ENCODE data around the gene SMYD5. TPM values are rescaled to one million over a fixed set of nuclear protein-coding genes. Genes with fewer than 3 reads are reported as not detected.
A peak's percentile ranks its signal among the peaks of the same experiment; 100 is the strongest.

The SMYD5 gene
- total RNA-seq, 1 donor from 2014 or later = 37.8 TPM

- ATAC-seq (ENCODE audit: low read depth) (no peak), DNase-seq (peak; percentile 21)
- no peak for TF ChIP-seq CTCF (IDR thresholded peaks at IDR 0.05)
- no peaks in the 10 kb centered on the region for H3K9me3 Mint-ChIP-seq
- peaks cover 9% of the 10 kb centered on the region for H3K4me1 Mint-ChIP-seq
- H3K27ac Mint-ChIP-seq = no peak within 1 kb of the TSS
- POLR2A ChIA-PET = no interaction called here
- no peaks in the 10 kb centered on the region for H3K36me3 Mint-ChIP-seq (ENCODE audit: low read depth)
- CTCF ChIA-PET = no interaction called here
- intact Hi-C loops (cut with micrococcal nuclease) = no loop called here
- H3K27me3 Mint-ChIP-seq = peaks cover 47% of the 10 kb centered on the region
- H3K4me3 Mint-ChIP-seq = peak within 1 kb of the TSS; percentile 42
Observed at GRCh38 chr2:73202156-73203054, 11.6 kb upstream of the SMYD5 start, which contains the start of gene NOTO. Gene NOTO (plus strand): TSS chr2:73202574. CDS start chr2:73202667, 93 bp downstream.

- Mint-ChIP-seq H3K27ac (no peak overlapping the region), H3K9me3 (no peaks in the 10 kb centered on the region), H3K27me3 (peaks cover 45% of the 10 kb centered on the region), H3K4me3 (peak overlapping the region; percentile 28), H3K4me1 (peaks cover 9% of the 10 kb centered on the region), H3K36me3 (ENCODE audit: low read depth) (no peaks in the 10 kb centered on the region)
- DNase-seq (no peak), ATAC-seq (ENCODE audit: low read depth) (no peak)
- no peak for TF ChIP-seq CTCF (IDR thresholded peaks at IDR 0.05)
- intact Hi-C loops (cut with micrococcal nuclease) = no loop called here
- CTCF ChIA-PET = no interaction called here
- POLR2A ChIA-PET = interaction anchor here (0.9 kb wide), 1 partner anchor 9 kb away, joined by 4 read pairs; no protein-coding TSS in a partner anchor
Observed at GRCh38 chr2:73203055-73203681, 10.9 kb upstream of the SMYD5 start.

GRCh38 chr2:73205611-73206010 lies 8.4 kb upstream of the SMYD5 start:
- POLR2A ChIA-PET = no interaction called here
- Mint-ChIP-seq H3K4me1 (peaks cover 9% of the 10 kb centered on the region), H3K36me3 (ENCODE audit: low read depth) (no peaks in the 10 kb centered on the region), H3K27me3 (peaks cover 41% of the 10 kb centered on the region), H3K27ac (no peak overlapping the region), H3K4me3 (no peak overlapping the region), H3K9me3 (no peaks in the 10 kb centered on the region)
- CTCF ChIA-PET = no interaction called here
- no peak for TF ChIP-seq CTCF (IDR thresholded peaks at IDR 0.05)
- no peak for ATAC-seq (ENCODE audit: low read depth)
- intact Hi-C loops (cut with micrococcal nuclease) = no loop called here
- no peak for DNase-seq

- H3K27me3 Mint-ChIP-seq = peaks cover 30% of the 10 kb centered on the region
- no peak for DNase-seq
- H3K36me3 Mint-ChIP-seq (ENCODE audit: low read depth) = no peaks in the 10 kb centered on the region
- intact Hi-C loops (cut with micrococcal nuclease) = no loop called here
- H3K4me3 Mint-ChIP-seq = no peak overlapping the region
- CTCF ChIA-PET = no interaction called here
- ATAC-seq (ENCODE audit: low read depth) = no peak
- H3K9me3 Mint-ChIP-seq = no peaks in the 10 kb centered on the region
- no peak for TF ChIP-seq CTCF (IDR thresholded peaks at IDR 0.05)
- H3K4me1 Mint-ChIP-seq = peaks cover 12% of the 10 kb centered on the region
- POLR2A ChIA-PET = no interaction called here
- H3K27ac Mint-ChIP-seq = no peak overlapping the region
Observed at GRCh38 chr2:73208258-73208657, 5.8 kb upstream of the SMYD5 start.

- ChIA-PET CTCF (interaction anchor here (2.2 kb wide), 1 partner anchor 33 kb away, joined by 6 read pairs; no protein-coding TSS in a partner anchor), POLR2A (no interaction called here)
- H3K4me3 Mint-ChIP-seq = no peak overlapping the region
- ATAC-seq (ENCODE audit: low read depth) (no peak), DNase-seq (no peak)
- TF ChIP-seq CTCF (IDR thresholded peaks at IDR 0.05) = no peak
- intact Hi-C loops (cut with micrococcal nuclease) = no loop called here
- H3K36me3 Mint-ChIP-seq (ENCODE audit: low read depth) = peaks cover 2% of the 10 kb centered on the region
- peaks cover 24% of the 10 kb centered on the region for H3K4me1 Mint-ChIP-seq
- H3K27me3 Mint-ChIP-seq = peaks cover 21% of the 10 kb centered on the region
- no peaks in the 10 kb centered on the region for H3K9me3 Mint-ChIP-seq
- no peak overlapping the region for H3K27ac Mint-ChIP-seq
Observed at GRCh38 chr2:73210019-73210418, 4.0 kb upstream of the SMYD5 start.

All from activated B cell treated with CpG ODN at 0.5 μM for 24 hours (primary cell).